CD1c-positive myeloid dendritic cell (primary cell): ENCODE results near the gene FSTL5.

Source experiments
- DNase-seq: peaks from one replicate; pipeline ENCODE4 v3.0.0-alpha.2; 2016; ENCODE audit errors: extremely low spot score

FSTL5 gene

DNA sequence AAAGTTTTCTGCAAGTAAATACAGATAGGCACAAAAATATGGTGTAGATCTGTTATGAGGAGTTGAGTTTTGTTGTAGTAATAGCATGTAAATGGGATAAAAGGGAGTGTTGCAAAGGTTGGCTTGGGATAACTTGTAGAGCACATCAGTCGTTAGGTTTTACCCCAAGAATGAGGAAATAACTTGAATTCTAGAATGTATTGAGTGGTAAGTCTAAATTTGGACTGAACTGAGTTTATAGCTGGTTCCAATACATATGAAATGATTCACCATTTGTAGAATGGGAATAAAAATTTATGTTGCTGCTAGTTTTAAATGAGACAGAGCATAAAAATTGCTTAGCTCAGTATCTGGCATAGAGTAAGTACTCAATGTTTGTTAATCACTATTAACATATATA, 719.2 kb downstream of the FSTL5 start:
- DNase-seq = no peak

DNA sequence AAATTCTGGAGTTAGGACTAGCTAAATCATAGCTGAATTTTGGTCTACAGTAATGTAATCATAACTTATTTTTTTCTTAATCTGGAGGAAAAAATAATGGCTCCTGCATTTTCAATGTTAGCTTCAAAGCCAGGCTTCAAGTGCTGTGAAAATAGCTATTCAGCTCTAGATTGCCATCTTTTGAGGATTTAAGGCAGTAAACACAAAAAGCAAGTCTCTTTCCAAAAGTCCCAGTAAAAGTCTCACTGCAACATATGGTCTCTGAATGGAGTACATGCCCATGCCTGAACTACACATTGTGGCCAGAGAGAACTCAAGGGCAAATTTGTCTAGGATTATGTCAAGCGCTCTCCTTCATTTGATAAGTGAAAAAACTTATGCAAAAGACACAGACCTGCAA, 720.9 kb downstream of the FSTL5 start:
- DNase-seq = no peak

DNA sequence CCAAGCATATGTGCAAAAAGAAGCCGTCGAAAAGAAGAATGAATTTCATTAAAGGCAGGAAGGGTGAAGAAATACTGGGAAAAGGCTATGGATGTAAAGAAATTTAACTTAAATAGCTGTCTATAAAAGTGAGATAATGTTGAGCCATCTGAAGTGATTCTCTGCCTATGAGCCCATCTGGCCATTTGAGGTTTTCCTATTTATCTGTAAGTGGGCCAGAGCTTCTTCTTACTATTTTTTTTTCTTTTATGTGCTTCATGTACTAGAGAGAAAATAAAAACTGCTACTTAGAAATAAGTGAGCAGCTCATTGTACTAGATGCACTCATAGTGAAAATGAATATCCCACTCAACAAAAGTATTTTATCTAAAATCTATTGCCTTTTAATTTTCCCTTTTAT, 725.7 kb downstream of the FSTL5 start:
- no peak for DNase-seq

DNA sequence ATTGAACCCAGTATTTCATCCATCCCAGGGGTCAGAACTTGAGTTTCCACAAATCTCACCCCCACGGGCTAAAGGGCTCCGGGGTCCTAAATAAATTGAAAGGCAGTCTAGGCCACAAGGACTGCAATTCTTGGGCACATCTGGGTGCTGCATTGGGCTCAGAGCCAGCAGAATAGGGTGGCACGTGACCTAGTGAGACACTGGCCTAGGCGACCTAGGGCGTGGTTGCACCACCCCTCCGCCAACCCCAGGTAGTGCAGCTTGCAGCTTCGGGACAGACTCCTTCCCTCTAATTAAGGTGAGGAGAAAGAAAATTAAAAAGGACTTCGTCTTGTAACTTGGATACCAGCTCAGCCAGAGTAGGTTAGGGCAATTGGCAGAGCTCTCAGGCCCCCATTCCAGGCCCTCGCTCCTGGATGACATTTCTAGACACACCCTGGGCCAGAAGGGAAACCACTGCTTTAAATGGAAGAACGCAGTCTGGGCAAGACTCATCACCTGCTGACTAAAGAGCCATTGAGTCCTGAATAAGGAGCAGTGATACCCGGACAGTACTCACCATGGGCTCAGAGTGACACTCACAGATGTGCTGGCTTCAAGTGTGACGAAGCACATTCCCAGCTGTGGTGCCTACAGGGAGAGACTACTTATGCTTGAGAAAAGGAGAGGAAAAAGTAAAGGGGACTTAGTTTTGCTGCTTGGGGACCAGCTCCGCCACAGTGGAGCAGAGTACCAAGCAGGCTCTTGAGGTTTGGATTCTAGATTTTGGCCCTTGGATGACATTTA, 735.4 kb downstream of the FSTL5 start:
- DNase-seq = no peak

GRCh38 chr4:161419822-161420221, 744.0 kb downstream of the FSTL5 start:
- DNase-seq = peak; percentile 49

DNA sequence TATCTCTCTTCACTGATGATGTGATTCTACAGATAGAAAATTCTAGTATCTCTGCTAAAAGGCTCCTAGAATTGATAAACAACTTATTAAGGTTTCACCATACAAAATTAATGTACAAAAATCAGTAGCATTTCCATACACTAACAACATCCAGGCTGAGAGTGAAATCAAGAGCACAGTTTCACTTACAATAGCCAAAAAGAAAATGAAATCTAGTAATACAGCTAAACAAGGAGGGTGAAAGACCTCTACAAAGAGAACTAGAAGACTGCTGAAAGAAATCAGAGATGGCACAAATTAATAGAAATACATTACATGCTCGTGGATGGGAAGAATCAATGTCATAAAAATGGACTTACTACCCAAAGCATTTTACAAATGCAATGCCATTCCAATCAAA, 751.9 kb downstream of the FSTL5 start:
- DNase-seq = no peak

DNA sequence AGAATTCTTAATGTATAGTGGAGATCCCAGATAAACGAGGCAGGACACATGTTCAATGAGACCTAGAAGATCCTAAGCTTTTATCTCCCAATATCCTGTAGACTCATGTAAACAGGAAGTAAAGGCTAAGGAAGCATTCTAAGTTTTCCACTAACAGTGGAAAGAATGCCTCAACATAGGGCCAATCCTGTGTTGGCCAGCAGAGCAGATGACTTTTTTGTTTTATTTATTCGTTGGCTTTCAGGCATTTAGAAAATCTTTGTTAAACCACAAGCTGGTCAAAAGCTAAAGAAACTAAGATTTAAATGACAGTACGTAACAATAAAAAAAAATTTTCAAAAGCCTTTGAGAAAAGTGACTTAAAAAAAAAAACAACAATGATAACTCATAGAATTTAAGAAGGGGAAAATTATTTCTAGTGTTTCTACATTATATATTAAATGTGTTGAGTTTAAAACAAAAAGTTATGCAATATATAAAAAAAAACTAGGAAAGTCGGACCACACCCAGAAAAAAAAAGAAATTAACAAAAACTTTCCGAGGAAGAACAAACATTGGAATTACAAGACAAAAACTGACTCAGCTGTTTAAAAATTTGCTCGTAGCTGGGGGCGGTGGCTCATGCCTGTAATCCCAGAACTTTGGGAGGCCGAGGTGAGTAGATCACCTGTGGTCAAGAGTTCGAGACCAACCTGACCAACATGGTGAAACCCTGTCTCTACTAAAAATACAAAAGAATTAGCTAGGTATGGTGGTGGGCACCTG, 759.3 kb downstream of the FSTL5 start:
- no peak for DNase-seq

GRCh38 chr4:161403781-161404180, 760.0 kb downstream of the FSTL5 start:
- DNase-seq = no peak

- no peak for DNase-seq
Observed at GRCh38 chr4:161393602-161394001, 770.2 kb downstream of the FSTL5 start.

DNA sequence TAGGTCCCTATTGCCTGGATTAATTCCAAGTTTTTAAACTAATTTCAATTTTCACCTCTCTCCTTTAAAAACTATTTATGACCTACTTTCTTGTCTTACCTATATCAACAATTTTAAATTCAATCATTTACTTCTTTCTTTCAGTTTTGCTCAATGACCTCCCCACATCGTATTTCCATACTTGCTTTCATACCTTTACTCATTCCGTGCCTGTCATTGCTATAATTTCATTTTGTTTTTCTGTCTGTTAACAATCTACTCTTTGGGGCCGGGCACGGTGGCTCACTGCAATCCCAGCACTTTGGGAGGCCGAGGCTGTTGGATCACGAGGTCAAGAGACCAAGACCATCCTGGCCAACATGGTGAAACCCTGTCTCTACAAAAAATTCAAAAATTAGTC, 781.1 kb downstream of the FSTL5 start:
- no peak for DNase-seq

DNA sequence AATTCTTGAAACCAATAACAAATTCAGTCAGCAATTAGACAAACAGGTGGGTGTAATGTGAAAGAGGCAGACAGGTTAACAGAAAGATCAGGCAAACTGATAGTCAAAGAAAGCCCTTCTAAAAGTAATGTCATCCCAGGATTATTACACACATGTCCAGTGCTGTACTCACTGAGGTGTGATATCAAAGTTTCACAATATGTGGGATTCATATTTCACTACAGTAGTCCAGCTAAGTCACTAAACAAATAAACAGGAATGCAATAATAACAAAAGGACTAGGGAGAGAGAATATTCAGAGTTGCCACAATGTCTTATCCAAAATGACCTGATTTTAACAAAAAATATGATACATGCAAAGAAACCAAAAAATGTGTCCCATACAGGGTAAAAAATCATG, 787.5 kb downstream of the FSTL5 start:
- no peak for DNase-seq

GRCh38 chr4:161364681-161365080, 799.1 kb downstream of the FSTL5 start:
- DNase-seq = no peak

DNA sequence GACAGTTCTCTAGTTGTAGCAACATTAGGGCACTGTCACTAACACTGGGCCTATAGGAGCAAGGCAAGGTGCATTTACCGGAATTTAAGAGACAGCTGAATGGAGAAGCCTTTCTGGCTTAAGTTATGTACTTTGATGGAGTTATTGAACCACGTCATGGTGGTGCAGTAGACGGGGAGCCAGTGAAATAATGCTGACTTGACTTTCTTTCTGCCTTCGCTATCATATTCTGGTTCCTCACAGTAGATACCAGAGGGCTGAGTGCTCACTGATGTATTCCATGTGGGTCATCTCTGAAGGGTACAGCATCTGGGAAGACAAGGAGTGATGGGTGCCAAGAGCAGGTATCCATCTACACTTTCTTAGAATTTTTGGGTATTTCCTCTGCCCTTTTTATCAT, 802.8 kb downstream of the FSTL5 start:
- no peak for DNase-seq

DNA sequence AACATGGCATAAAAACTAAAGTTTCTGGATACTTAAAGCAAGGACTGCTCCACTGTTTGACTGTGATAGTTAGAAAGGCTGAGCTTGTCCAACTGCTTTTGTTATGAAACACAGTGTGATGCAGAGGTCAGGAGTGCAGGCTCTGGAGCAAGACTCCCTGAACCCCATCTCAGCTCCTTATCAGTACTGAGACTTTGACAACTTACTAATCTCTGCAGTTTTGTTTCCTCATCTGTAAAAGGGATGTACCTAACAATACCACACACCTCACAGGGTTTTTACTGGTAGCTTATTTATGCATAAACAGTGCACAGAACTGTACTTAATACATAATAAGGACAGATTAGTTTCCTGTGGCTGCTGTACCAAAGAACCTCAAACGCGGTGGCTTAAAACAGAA, 804.3 kb downstream of the FSTL5 start:
- no peak for DNase-seq

DNA sequence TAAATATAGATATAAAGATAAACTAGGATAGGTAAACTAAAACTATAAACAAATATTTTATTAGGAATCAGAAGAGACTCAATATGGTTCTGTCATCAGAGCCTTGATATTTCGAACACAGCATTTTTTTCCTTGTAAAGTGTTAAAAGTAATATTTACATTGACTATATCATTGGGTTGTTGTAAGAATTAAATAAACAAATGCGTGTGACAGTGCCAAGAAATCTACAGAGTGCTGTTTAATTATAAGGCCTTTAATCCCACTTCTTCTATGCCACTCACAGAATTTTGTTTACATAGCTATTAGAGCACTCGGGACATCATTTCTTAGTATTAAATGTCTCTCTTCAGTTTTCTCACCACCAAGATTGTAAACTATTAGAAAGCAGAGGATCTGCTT, 807.4 kb downstream of the FSTL5 start:
- DNase-seq = no peak

- DNase-seq = no peak
Observed at GRCh38 chr4:161350946-161351345, 812.9 kb downstream of the FSTL5 start.

DNA sequence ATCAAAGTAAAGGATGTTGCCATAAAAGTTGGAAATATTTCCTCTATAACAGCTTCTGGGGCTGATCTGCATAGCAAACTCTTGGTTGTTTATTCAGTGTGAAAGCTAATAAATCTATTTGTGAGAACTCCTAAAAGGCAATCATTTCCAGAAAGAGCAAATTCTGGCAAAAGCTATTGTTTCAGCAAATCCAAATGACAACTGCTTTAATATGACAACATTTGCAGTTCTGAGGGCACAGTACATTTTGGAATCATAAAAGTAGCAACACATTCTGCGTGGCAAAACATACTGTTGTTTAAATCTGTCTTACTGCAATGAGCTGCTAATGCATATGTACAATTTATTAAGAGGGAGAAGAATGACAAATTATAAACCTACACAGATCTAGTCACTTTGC, 818.1 kb downstream of the FSTL5 start:
- DNase-seq = no peak

- DNase-seq = no peak
Observed at GRCh38 chr4:161343569-161343950, 820.2 kb downstream of the FSTL5 start.

- DNase-seq = no peak
Observed at GRCh38 chr4:161342881-161343568, 820.8 kb downstream of the FSTL5 start.

DNA sequence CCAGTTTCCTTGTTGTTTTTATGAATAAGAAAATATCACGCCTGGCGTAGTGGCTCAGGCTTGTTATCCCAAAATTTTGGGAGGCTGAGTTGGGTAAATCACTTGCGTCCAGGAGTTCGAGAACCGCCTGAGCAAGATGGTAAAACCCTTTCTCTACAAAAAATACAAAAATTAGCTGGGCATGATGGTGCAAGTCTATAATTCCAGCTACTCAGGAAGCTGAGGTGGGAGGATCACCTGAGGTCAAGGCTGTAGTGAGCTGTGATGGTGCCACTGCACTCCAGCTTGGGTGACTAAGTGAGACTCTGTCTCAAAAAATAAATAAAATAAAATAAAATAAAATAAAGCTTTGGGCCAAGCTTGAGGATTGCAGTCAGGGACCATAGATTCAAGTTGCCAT, 827.2 kb downstream of the FSTL5 start:
- no peak for DNase-seq

DNA sequence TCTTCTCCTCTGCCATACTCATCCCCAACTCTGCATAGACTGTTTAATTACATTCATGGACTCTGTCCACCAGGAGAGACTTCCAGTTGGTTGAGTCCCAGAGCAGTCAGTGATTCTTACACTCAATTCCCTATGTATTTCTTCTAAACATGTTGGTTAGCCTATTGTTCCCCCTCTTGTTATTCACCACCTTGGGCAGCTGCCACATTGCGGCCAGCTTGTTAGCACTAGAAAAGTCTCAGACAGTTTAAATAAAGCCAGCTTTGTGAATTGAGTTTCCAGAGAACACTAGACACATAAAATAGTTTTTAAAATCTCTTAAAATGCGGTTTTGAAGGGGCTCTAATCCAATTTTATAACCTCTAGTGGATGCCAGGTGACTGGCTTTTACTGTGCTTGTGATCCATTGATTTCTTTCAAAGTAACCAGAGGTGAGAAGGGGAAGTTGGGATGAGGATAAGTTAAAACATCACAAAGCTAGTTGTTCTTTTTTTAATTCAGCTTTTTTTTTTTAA, 827.7 kb downstream of the FSTL5 start:
- DNase-seq = no peak
